Activated T-helper 2 cell treated with anti-CD3 and anti-CD28 coated beads, Interferon-gamma antibody, Interleukin-2, Interleukin-4, amounts not matched to agents 10 μg/mL and 5 μg/mL and 100 μg/mL, durations not matched to agents 14 hours and 24 hours and 36 hours (primary cell): ENCODE measurements around the gene ZNF33B. TPM values are rescaled to one million over a fixed set of nuclear protein-coding genes. Genes with fewer than 3 reads are reported as not detected.
"Not testable (repeated sequence)": the region's sequence is repeated elsewhere in the genome, so short reads cannot be mapped to it uniquely, and the experiment has no call there.

ENCODE experiments used
- DNase-seq: peaks from one replicate; pipeline ENCODE4 v3.0.0; 2021; ENCODE audit warnings: low spot score
- H3K27ac Mint-ChIP-seq: one replicate; pipeline ENCODE4 v1.8.0; 2021; ENCODE audit warnings: mixed read lengths
- H3K27me3 Mint-ChIP-seq: one replicate; pipeline ENCODE4 v1.8.0; 2021; ENCODE audit warnings: low read depth, mixed read lengths
- H3K36me3 Mint-ChIP-seq: one replicate; pipeline ENCODE4 v1.8.0; 2021; ENCODE audit warnings: low read depth, mixed read lengths
- H3K4me1 Mint-ChIP-seq: one replicate; pipeline ENCODE4 v1.8.0; 2021; ENCODE audit warnings: low read depth, mixed read lengths
- H3K4me3 Mint-ChIP-seq: one replicate; pipeline ENCODE4 v1.8.0; 2021; ENCODE audit warnings: low read depth, mild to moderate bottlenecking, moderate library complexity, mixed read lengths
- H3K9me3 Mint-ChIP-seq: one replicate; pipeline ENCODE4 v1.8.0; 2021; ENCODE audit warnings: mixed read lengths
- intact Hi-C: fragments of 100-400 bp; cut with micrococcal nuclease; formaldehyde crosslinking; loops from one replicate; pipeline ENCODE4 v1.15.1; 2023
- total RNA-seq: library from RNA; stranded (reverse); gene quantifications from 2 replicates; pipeline ENCODE4 v1.2.3, GENCODE V29; 2022

ZNF33B gene
- total RNA-seq, 1 donor from 2014 or later, result 6.3 TPM

- Mint-ChIP-seq H3K4me3 (no peak overlapping the region), H3K27me3 (no peaks in the 10 kb centered on the region), H3K4me1 (no peaks in the 10 kb centered on the region), H3K36me3 (peaks cover 72% of the 10 kb centered on the region), H3K27ac (no peak overlapping the region), H3K9me3 (peaks cover 84% of the 10 kb centered on the region)
- intact Hi-C loops, result no loop called here
- DNase-seq, result no peak
These were observed 44.1 kb downstream of the ZNF33B start for GRCh38 chr10:42594246-42594650.

GRCh38 chr10:42593284-42593683, 45.1 kb downstream of the ZNF33B start:
- Mint-ChIP-seq H3K4me3 (no peak overlapping the region), H3K27me3 (no peaks in the 10 kb centered on the region), H3K4me1 (no peaks in the 10 kb centered on the region), H3K36me3 (peaks cover 78% of the 10 kb centered on the region), H3K27ac (no peak overlapping the region), H3K9me3 (peaks cover 84% of the 10 kb centered on the region)
- intact Hi-C loops, result no loop called here
- DNase-seq, result no peak

GRCh38 chr10:42583828-42584227, 54.5 kb downstream of the ZNF33B start:
- Mint-ChIP-seq H3K27me3 (no peaks in the 10 kb centered on the region), H3K27ac (no peak overlapping the region), H3K9me3 (peaks cover 40% of the 10 kb centered on the region), H3K4me1 (no peaks in the 10 kb centered on the region), H3K4me3 (no peak overlapping the region), H3K36me3 (peaks cover 21% of the 10 kb centered on the region)
- no peak for DNase-seq
- intact Hi-C loops, result no loop called here

- H3K27me3 Mint-ChIP-seq, result no peaks in the 10 kb centered on the region
These were observed 60.4 kb downstream of the ZNF33B start for GRCh38 chr10:42578019-42578418.

GRCh38 chr10:42576338-42576737, 62.0 kb downstream of the ZNF33B start:
- intact Hi-C loops, result no loop called here
- H3K4me3 Mint-ChIP-seq, result no peak overlapping the region
- no peak for DNase-seq
- H3K9me3 Mint-ChIP-seq, result peaks cover 14% of the 10 kb centered on the region
- H3K27ac Mint-ChIP-seq, result no peak overlapping the region
- H3K36me3 Mint-ChIP-seq, result no peaks in the 10 kb centered on the region
- no peaks in the 10 kb centered on the region for H3K4me1 Mint-ChIP-seq
- H3K27me3 Mint-ChIP-seq, result no peaks in the 10 kb centered on the region

More at GRCh38 chr10:42578019-42578418, 60.4 kb downstream of the ZNF33B start:
- Mint-ChIP-seq H3K36me3 (no peaks in the 10 kb centered on the region), H3K4me1 (no peaks in the 10 kb centered on the region), H3K9me3 (peaks cover 15% of the 10 kb centered on the region), H3K27ac (no peak overlapping the region), H3K4me3 (no peak overlapping the region)
- intact Hi-C loops, result no loop called here
- DNase-seq, result no peak

- H3K27me3 Mint-ChIP-seq, result no peaks in the 10 kb centered on the region
- H3K9me3 Mint-ChIP-seq, result peaks cover 20% of the 10 kb centered on the region
- no peak overlapping the region for H3K27ac Mint-ChIP-seq
- intact Hi-C loops, result no loop called here
- H3K36me3 Mint-ChIP-seq, result no peaks in the 10 kb centered on the region
- no peak for DNase-seq
- no peak overlapping the region for H3K4me3 Mint-ChIP-seq
- no peaks in the 10 kb centered on the region for H3K4me1 Mint-ChIP-seq
These were observed 64.0 kb downstream of the ZNF33B start for GRCh38 chr10:42574336-42574735.

- H3K27ac Mint-ChIP-seq, result no peak overlapping the region
- no peak for DNase-seq
- peaks cover 1% of the 10 kb centered on the region for H3K36me3 Mint-ChIP-seq
- no peak overlapping the region for H3K4me3 Mint-ChIP-seq
- no peaks in the 10 kb centered on the region for H3K9me3 Mint-ChIP-seq
- intact Hi-C loops, result loop anchor here (10.0 kb wide), 1 partner anchor 1038 kb away; no protein-coding TSS in a partner anchor
- H3K27me3 Mint-ChIP-seq, result peaks cover 2% of the 10 kb centered on the region
- H3K4me1 Mint-ChIP-seq, result peaks cover 6% of the 10 kb centered on the region
These were observed 81.4 kb downstream of the ZNF33B start for GRCh38 chr10:42556931-42557330.

GRCh38 chr10:42553576-42553975, 84.8 kb downstream of the ZNF33B start:
- peaks cover 29% of the 10 kb centered on the region for H3K36me3 Mint-ChIP-seq
- H3K4me1 Mint-ChIP-seq, result peaks cover 27% of the 10 kb centered on the region
- not testable (repeated sequence) for H3K27me3 Mint-ChIP-seq, DNase-seq
- H3K27ac Mint-ChIP-seq, result peak overlapping the region; percentile 71
- H3K9me3 Mint-ChIP-seq, result peaks cover 16% of the 10 kb centered on the region
- intact Hi-C loops, result loop anchor here (5.0 to 10.0 kb wide), 2 partner anchors 569 to 1041 kb away; no protein-coding TSS in a partner anchor
- peak overlapping the region; percentile 93 for H3K4me3 Mint-ChIP-seq

- Mint-ChIP-seq H3K27me3 (no peaks in the 10 kb centered on the region), H3K4me3 (peak overlapping the region; percentile 93), H3K36me3 (peaks cover 34% of the 10 kb centered on the region), H3K4me1 (peaks cover 27% of the 10 kb centered on the region), H3K9me3 (peaks cover 20% of the 10 kb centered on the region), H3K27ac (peak overlapping the region; percentile 71)
- intact Hi-C loops, result loop anchor here (5.0 to 10.0 kb wide), 2 partner anchors 569 to 1042 kb away; no protein-coding TSS in a partner anchor
- DNase-seq, result no peak
These were observed 85.3 kb downstream of the ZNF33B start for GRCh38 chr10:42553064-42553407.

GRCh38 chr10:42552188-42553063, 85.9 kb downstream of the ZNF33B start:
- DNase-seq, result peak; percentile 94
- Mint-ChIP-seq H3K9me3 (peaks cover 26% of the 10 kb centered on the region), H3K4me1 (peaks cover 27% of the 10 kb centered on the region), H3K36me3 (peaks cover 40% of the 10 kb centered on the region), H3K27ac (peak overlapping the region; percentile 93), H3K4me3 (peak overlapping the region; percentile 93), H3K27me3 (no peaks in the 10 kb centered on the region)
- intact Hi-C loops, result loop anchor here (1.0 to 10.0 kb wide), 4 partner anchors 86 to 1042 kb away; partner anchors contain the start of genes BMS1 and ZNF33B

- DNase-seq, result no peak
- Mint-ChIP-seq H3K4me1 (peaks cover 29% of the 10 kb centered on the region), H3K36me3 (peaks cover 48% of the 10 kb centered on the region), H3K4me3 (peak overlapping the region; percentile 93), H3K27ac (peak overlapping the region; percentile 93), H3K27me3 (no peaks in the 10 kb centered on the region), H3K9me3 (peaks cover 30% of the 10 kb centered on the region)
- intact Hi-C loops, result loop anchor here (1.0 to 10.0 kb wide), 4 partner anchors 87 to 1043 kb away; partner anchors contain the start of genes BMS1 and ZNF33B
These were observed 86.7 kb downstream of the ZNF33B start for GRCh38 chr10:42551582-42552187.

- peaks cover 44% of the 10 kb centered on the region for H3K9me3 Mint-ChIP-seq
- peaks cover 30% of the 10 kb centered on the region for H3K4me1 Mint-ChIP-seq
- intact Hi-C loops, result loop anchor here (5.0 to 10.0 kb wide), 2 partner anchors 572 to 1045 kb away; no protein-coding TSS in a partner anchor
- no peaks in the 10 kb centered on the region for H3K27me3 Mint-ChIP-seq
- no peak for DNase-seq
- no peak overlapping the region for H3K27ac Mint-ChIP-seq
- H3K4me3 Mint-ChIP-seq, result no peak overlapping the region
- H3K36me3 Mint-ChIP-seq, result peaks cover 62% of the 10 kb centered on the region
These were observed 88.5 kb downstream of the ZNF33B start for GRCh38 chr10:42549851-42550250.

- intact Hi-C loops, result no loop called here
- Mint-ChIP-seq H3K9me3 (peaks cover 59% of the 10 kb centered on the region), H3K4me3 (no peak overlapping the region), H3K36me3 (peaks cover 77% of the 10 kb centered on the region), H3K4me1 (peaks cover 28% of the 10 kb centered on the region), H3K27me3 (no peaks in the 10 kb centered on the region), H3K27ac (no peak overlapping the region)
- DNase-seq, result no peak
These were observed 90.1 kb downstream of the ZNF33B start for GRCh38 chr10:42548254-42548653.
